Limb (tissue), 2 donors: ENCODE data around the gene LNX1.

Source experiments
- DNase-seq, 2 donors: peaks; one replicate each; pipeline ENCODE4 v3.0.0-alpha.2; 2016; ENCODE audit errors: extremely low spot score in 2 of 2

LNX1 gene

GRCh38 chr4:53536328-53536727 is 55.0 kb downstream of the LNX1 start:
- DNase-seq: no peak

GRCh38 chr4:53535567-53535966 is 55.7 kb downstream of the LNX1 start:
- no peak for DNase-seq

GRCh38 chr4:53534684-53535083 is 56.6 kb downstream of the LNX1 start:
- no peak for DNase-seq

- no peak for DNase-seq
Observed at GRCh38 chr4:53532521-53532920, 58.8 kb downstream of the LNX1 start.

GRCh38 chr4:53531585-53532224 is 59.6 kb downstream of the LNX1 start:
- no peak for DNase-seq

- DNase-seq: no peak
Observed at GRCh38 chr4:53529025-53529424, 62.3 kb downstream of the LNX1 start.

- DNase-seq: no peak
Observed at GRCh38 chr4:53527930-53528329, 63.4 kb downstream of the LNX1 start.

GRCh38 chr4:53527326-53527725 is 64.0 kb downstream of the LNX1 start:
- no peak for DNase-seq

- DNase-seq: no peak
Observed at GRCh38 chr4:53522334-53522733, 69.0 kb downstream of the LNX1 start.

- DNase-seq: no peak
Observed at GRCh38 chr4:53520116-53520515, 71.2 kb downstream of the LNX1 start.

GRCh38 chr4:53518807-53519206 is 72.5 kb downstream of the LNX1 start:
- no peak for DNase-seq

- DNase-seq: no peak
Observed at GRCh38 chr4:53515076-53515475, 76.2 kb downstream of the LNX1 start.

- DNase-seq: no peak
Observed at GRCh38 chr4:53514509-53514908, 76.8 kb downstream of the LNX1 start.

- no peak for DNase-seq
Observed at GRCh38 chr4:53512608-53513007, 78.7 kb downstream of the LNX1 start.

- DNase-seq: no peak
Observed at GRCh38 chr4:53511014-53511413, 80.3 kb downstream of the LNX1 start.

- DNase-seq: no peak
Observed at GRCh38 chr4:53510321-53510720, 81.0 kb downstream of the LNX1 start.

- DNase-seq: no peak
Observed at GRCh38 chr4:53508446-53508845, 82.8 kb downstream of the LNX1 start.

- peak in 1 of 2 donors; percentile 32 for DNase-seq
Observed at GRCh38 chr4:53507671-53508286, 83.5 kb downstream of the LNX1 start.

GRCh38 chr4:53507058-53507457 is 84.2 kb downstream of the LNX1 start:
- no peak for DNase-seq

GRCh38 chr4:53505947-53506346 is 85.3 kb downstream of the LNX1 start:
- no peak for DNase-seq

- DNase-seq: no peak
Observed at GRCh38 chr4:53502094-53502493, 89.2 kb downstream of the LNX1 start.

GRCh38 chr4:53501561-53501960 is 89.7 kb downstream of the LNX1 start:
- no peak for DNase-seq

GRCh38 chr4:53500546-53500945 is 90.7 kb downstream of the LNX1 start:
- DNase-seq: no peak

- DNase-seq: no peak
Observed at GRCh38 chr4:53499791-53500190, 91.5 kb downstream of the LNX1 start.
